Mesothelial cell of epicardium (in vitro differentiated cells): Measurements from ENCODE around the gene APRT. TPM values are rescaled to one million over a fixed set of nuclear protein-coding genes. Genes with fewer than 3 reads are reported as not detected.

Experiments
- DNase-seq, 2 experiments: peaks; one replicate each; pipeline ENCODE4 v3.0.0; 2021; ENCODE audit warnings: low spot score in 2 of 2; ENCODE audit not compliant: unreplicated experiment in 2 of 2
- H3K27ac Mint-ChIP-seq: 2 replicates; pipeline ENCODE4 v1.8.0; 2021; ENCODE audit warnings: mixed read lengths
- H3K27me3 Mint-ChIP-seq: 2 replicates; pipeline ENCODE4 v1.8.0; 2021; ENCODE audit warnings: low read depth, mixed read lengths
- H3K36me3 Mint-ChIP-seq: 2 replicates; pipeline ENCODE4 v1.8.0; 2021; ENCODE audit warnings: mixed read lengths
- H3K4me1 Mint-ChIP-seq: 2 replicates; pipeline ENCODE4 v1.8.0; 2021; ENCODE audit warnings: mixed read lengths
- H3K4me3 Mint-ChIP-seq: 2 replicates; pipeline ENCODE4 v1.8.0; 2021; ENCODE audit warnings: mild to moderate bottlenecking, moderate library complexity, mixed read lengths
- H3K9me3 Mint-ChIP-seq: 2 replicates; pipeline ENCODE4 v1.8.0; 2021; ENCODE audit warnings: mixed read lengths
- total RNA-seq: library from RNA; stranded (reverse); gene quantifications from 3 replicates; pipeline ENCODE4 v1.2.1, GENCODE V29; 2021
- TF ChIP-seq, protein P1 (sequence below): fragments of 200-600 bp; sonication (generic); IDR thresholded peaks from one replicate; pipeline ENCODE4 v1.5.0; 2021; ENCODE audit warnings: antibody characterized with exemption; ENCODE audit not compliant: unreplicated experiment

The APRT gene
- total RNA-seq, 1 donor from 2014 or later: 96.2 TPM

DNA sequence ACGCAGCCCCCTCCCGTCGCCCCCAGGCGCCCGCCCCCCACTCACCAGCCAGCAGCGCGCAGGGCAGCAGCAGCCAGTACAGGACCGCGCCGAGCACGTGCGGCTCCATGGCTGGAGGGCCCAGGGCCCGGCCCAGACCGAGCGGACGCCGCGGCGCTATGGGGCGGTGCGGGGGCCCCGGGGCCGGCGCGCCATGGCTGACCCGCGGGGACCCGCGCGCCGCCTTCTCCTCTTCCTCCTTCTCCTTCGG, 26.9 kb downstream of the APRT start:
- Mint-ChIP-seq H3K9me3 (no peaks in the 10 kb centered on the region), H3K4me1 (peaks cover 28% of the 10 kb centered on the region), H3K27ac (no peak overlapping the region), H3K27me3 (peaks cover 3% of the 10 kb centered on the region), H3K4me3 (no peak overlapping the region), H3K36me3 (no peaks in the 10 kb centered on the region)
- DNase-seq: no peak
- TF ChIP-seq, protein P1, sequence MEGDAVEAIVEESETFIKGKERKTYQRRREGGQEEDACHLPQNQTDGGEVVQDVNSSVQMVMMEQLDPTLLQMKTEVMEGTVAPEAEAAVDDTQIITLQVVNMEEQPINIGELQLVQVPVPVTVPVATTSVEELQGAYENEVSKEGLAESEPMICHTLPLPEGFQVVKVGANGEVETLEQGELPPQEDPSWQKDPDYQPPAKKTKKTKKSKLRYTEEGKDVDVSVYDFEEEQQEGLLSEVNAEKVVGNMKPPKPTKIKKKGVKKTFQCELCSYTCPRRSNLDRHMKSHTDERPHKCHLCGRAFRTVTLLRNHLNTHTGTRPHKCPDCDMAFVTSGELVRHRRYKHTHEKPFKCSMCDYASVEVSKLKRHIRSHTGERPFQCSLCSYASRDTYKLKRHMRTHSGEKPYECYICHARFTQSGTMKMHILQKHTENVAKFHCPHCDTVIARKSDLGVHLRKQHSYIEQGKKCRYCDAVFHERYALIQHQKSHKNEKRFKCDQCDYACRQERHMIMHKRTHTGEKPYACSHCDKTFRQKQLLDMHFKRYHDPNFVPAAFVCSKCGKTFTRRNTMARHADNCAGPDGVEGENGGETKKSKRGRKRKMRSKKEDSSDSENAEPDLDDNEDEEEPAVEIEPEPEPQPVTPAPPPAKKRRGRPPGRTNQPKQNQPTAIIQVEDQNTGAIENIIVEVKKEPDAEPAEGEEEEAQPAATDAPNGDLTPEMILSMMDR: no peak

DNA sequence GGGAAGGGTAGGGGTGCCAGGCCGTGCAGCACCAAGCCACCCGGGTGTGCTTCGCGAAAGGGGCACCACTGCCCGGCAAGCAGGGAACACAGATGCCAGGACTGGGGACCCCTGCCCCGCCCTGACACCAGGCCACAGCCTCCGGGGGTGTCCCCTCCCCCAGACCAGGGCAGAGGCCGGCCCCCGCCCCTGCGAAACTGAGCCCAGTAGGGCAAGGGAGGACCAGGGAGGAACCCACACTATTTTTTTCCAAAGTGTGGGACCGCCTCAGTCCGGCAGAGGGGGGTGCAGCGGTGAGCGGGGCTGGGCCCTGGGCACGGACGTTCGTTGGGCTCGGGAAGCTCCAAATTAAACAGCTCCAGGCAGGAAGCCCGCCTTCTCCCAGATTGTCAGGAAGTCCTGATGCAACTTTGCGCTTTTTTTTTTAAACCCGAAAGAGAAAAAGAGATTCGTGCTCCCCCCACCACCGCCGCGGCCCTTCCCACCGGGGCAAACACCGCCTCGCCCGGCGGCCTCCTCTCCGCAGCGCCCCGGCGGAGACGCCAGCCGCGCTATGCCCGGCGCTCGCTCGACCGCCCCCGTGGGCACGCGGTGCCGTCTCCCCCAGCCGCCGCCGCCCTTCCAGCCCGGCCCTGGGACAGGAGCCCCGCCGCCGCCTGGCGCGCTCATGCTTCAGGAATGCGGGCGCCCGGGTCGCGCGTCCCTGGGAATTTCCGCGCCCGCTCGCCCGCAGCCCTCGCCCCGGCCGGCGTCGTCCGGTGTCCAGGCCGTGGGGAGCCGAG, 27.5 kb downstream of the APRT start:
- Mint-ChIP-seq H3K4me1 (peaks cover 33% of the 10 kb centered on the region), H3K27me3 (peaks cover 3% of the 10 kb centered on the region), H3K27ac (peak overlapping the region; percentile 97), H3K36me3 (no peaks in the 10 kb centered on the region), H3K4me3 (peak overlapping the region; percentile 74), H3K9me3 (no peaks in the 10 kb centered on the region)
- DNase-seq: peak; percentile 70 to 85
- TF ChIP-seq, protein P1: peak; percentile 66

DNA sequence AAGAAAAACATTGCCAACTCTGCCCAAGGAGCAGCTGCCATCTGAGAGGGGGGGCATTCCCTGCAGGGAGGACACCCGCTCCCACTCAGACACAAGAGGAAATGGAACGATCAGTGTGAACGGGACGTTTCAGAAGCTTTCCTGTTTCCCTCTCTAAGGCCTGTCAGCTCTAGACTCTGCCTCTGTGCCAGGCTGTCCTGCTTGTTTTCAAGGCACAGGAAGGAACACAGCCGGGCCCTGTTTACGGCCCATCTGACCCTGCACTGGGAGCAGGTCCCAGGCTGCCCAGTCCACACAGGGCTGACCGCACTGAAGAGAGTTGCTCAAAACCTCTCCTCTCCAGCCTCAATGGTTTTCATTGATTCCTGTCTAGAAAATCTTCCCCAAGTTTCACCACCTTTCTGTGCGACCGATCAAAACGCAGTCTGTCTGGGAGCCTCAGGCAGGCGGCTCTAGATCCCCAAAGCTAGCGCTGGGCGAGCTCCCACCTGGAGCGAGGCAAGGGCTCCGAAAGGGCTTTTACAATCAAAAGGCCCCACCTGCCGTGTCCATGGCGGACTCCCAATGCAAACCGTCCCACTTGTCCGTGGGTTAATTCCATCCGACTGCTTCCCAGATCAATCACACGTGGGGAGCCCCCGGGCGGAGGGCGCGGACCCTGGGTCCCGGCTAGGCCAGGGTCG, 28.2 kb downstream of the APRT start:
- no peak for DNase-seq
- H3K36me3 Mint-ChIP-seq: no peaks in the 10 kb centered on the region
- peaks cover 3% of the 10 kb centered on the region for H3K27me3 Mint-ChIP-seq
- H3K4me3 Mint-ChIP-seq: peak overlapping the region; percentile 47
- H3K9me3 Mint-ChIP-seq: no peaks in the 10 kb centered on the region
- H3K4me1 Mint-ChIP-seq: peaks cover 34% of the 10 kb centered on the region
- peak overlapping the region; percentile 89 for H3K27ac Mint-ChIP-seq
- TF ChIP-seq, protein P1: no peak

- TF ChIP-seq, protein P1: no peak
- Mint-ChIP-seq H3K36me3 (no peaks in the 10 kb centered on the region), H3K4me3 (peak overlapping the region; percentile 47), H3K27ac (peak overlapping the region; percentile 89), H3K4me1 (peaks cover 39% of the 10 kb centered on the region), H3K9me3 (no peaks in the 10 kb centered on the region), H3K27me3 (no peaks in the 10 kb centered on the region)
- no peak for DNase-seq
These were observed 29.0 kb downstream of the APRT start for GRCh38 chr16:88782454-88783390.

DNA sequence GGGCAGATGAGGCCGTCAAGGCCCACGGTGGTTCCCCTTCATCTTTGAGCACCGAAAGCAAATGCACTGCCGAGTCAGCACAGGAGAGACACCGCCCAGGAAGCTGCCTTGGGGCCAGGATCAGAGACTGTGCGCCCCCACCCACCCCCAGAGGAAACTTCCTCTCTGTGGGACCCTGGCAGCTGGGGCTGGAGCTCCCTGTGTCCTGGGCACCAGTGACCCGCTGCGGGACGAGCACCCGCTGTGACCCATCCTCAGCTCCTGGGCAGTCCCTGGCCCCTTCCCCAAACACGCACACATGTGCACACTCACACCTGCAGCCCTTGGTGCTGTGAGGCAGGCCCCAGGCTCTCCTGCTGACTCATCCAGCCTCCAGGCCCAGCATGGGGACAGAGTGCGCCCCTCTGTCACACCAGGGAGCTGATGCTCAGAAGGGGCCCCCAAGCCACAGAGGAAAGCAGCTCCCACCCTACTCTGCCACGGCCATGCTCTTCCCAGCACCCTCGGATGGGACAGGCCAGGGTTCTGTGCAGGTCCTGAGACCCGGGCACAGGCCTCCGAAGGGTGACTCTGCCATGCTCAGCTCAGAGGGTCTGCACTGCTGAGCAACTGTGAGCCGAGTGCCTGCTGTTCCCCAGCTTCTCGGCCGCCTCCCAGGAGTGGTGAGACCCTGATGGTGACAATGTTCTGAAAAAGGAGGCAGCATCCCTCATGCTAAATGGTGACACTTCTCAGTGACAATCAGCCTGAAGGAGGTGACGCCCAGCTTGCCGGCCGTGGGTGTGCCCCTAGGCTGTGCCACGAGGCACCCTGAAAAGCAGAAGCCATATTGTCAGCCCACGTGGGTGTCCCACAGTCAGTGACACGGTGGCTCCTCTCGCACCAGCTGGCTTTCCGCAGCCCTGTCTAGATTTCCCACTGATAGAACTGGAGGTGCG, 30.3 kb downstream of the APRT start:
- no peaks in the 10 kb centered on the region for H3K9me3 Mint-ChIP-seq
- no peak overlapping the region for H3K4me3 Mint-ChIP-seq
- no peak for DNase-seq
- no peak overlapping the region for H3K27ac Mint-ChIP-seq
- no peaks in the 10 kb centered on the region for H3K36me3 Mint-ChIP-seq
- H3K27me3 Mint-ChIP-seq: no peaks in the 10 kb centered on the region
- TF ChIP-seq, protein P1: no peak
- peaks cover 39% of the 10 kb centered on the region for H3K4me1 Mint-ChIP-seq
